Left kidney (tissue), 2 donors: ENCODE measurements around the gene TRAF3. TPM values are rescaled to one million over a fixed set of nuclear protein-coding genes. Genes with fewer than 3 reads are reported as not detected.
"Not testable (repeated sequence)": the region's sequence is repeated elsewhere in the genome, so short reads cannot be mapped to it uniquely, and the experiment has no call there.

Source experiments
- DNase-seq: peaks from one replicate; pipeline ENCODE4 v3.0.0-alpha.2; 2013
- polyA plus RNA-seq: library from polyadenylated mRNA; unstranded; fragments of 120-200 nt; gene quantifications from one replicate; pipeline ENCODE4 v1.2.1, GENCODE V29; 2013; ENCODE audit not compliant: insufficient read length

TRAF3 gene
- polyA plus RNA-seq, 1 donor = 17.7 TPM

DNA sequence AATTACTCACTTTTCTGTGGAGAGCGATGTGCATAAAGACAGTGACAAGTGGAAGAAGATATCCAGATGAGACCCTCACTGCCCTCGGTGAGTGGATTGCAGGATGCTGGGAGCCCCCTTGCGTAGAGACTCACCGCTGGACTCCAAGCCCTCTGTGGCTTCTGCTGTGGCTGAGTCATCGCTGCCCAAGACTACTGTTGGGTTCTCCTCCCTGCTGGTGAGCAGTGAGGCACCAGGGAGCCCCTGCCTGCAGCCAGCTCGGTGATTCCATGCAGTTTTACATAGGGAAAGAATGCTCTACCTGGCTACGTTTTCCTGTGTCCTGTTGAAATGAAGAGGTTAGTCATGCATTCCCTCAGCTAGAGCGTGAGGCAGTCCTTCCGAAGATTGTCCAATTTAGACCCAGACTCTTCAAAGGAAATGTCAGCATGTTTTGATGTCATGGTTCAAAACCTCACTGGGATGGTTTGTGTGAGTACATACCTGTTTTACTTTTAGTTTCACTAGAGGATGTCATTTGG lies 28.2 kb downstream of the TRAF3 start:
- DNase-seq = no peak

DNA sequence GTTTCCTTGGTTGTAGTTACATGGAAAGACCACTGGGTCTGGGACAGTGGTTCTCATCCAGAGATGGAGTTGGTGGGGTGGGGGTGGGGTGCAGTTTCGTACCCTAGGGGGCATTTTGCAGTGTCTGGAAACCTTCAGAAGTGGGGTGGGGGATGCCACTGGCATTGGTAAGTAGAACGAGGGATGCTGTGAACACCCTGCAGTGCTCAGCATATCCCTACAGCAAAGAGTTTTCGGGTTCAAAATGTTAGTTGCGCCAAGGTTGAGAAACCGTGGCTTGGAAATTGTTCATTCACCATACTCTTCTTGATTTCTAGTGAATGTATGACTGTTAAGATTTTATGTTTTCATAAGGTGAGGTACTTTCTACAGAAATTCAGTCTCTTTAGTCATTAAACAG lies 28.7 kb downstream of the TRAF3 start:
- no peak for DNase-seq

- no peak for DNase-seq
These were observed 29.2 kb downstream of the TRAF3 start for GRCh38 chr14:102806447-102806846.

DNA sequence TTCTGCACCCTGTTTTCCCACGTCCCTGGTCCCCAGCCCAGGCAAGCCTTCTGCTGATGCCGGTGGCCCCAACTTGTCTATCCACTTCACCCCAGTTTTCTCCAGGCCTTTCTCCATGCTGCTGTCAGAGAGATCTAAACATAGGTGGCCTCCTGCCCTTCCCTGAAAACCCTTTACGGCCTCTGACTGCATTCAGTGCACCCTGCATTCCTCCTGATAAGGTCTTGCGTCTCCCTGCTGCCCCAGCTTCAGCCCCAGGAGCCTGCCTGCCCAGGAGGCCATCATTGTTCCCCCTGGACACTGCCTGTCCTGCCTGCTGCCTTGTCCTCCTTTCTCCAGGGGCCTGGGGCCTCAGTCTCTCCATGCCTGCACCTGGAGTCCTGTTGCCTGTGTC lies 29.8 kb downstream of the TRAF3 start:
- no peak for DNase-seq

- no peak for DNase-seq
These were observed 32.6 kb downstream of the TRAF3 start for GRCh38 chr14:102809870-102810269.

DNA sequence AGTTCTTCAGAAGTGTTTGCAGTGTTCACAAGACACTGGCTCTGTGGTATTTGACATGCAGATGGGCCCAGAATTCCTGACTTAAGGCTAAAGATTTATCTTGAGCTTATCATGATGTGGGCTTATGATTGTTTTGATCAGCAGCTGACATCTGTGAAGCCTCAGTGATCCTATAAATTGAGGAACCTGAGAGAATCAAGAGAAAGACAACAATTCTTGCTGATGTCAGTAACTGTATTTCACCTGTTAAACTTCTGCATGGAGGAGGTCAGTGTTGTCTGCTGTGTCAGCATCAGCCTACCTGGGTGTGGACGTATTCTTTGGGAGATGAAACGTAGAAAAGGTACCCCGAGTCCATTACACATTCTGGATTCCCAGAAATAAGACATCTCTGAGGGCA lies 33.3 kb downstream of the TRAF3 start:
- no peak for DNase-seq

DNA sequence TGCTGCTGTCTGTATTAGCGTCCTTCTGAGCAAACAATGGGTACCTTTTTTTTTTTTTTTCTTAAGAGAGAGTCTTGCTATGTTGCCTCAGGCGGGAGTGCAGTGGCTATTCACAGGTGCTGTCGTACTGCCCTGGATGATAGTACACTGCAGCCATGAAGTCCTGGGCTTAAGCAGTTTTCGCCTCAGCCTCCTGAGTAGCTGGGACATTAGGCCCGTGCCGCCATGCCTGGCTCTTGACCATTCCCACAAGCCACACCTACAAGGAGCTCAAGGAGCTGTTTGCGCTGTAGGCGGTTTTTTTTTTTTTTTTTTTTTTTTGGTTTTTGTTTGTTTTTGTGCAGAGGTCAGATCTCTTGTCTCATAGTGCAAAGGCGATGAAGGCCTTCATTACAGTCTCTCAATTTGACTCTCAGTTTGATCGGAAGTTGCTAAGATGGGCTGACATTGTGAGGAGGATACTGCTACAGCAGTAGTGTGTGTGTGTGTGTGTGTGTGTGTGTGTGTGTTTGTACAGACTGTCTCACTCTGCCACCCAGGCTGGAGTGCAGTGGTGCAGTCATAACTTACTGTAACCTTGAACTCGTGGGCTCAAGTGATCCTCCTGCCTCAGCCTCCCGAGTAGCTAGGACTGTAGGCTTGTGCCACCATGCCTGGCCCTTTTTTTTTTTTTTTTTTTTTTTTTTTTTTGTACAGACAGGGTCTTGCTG lies 34.2 kb downstream of the TRAF3 start:
- DNase-seq = no peak

- DNase-seq = no peak
These were observed 34.7 kb downstream of the TRAF3 start for GRCh38 chr14:102811971-102812370.

DNA sequence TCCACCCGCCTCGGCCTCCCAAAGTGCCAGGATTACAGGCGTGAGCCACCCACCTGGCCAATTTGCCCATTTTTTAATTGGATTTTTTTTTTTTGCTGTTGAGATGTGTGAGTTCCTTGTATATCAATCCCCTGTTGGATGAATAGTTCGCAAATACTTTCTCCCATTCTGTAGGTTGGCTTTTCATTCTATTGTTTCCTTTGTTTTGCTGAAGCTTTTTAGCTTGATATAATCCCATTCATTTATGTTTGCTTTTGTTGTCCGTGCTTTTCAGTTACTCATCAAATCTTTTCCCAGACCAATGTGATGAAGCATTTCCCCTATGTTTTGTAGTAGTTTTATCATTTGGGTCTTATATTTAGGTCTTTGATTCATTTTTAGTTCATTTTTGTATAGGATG lies 36.4 kb downstream of the TRAF3 start:
- DNase-seq = no peak

GRCh38 chr14:102817318-102817717 lies 40.1 kb downstream of the TRAF3 start:
- no peak for DNase-seq

GRCh38 chr14:102817942-102818940 lies 41.0 kb downstream of the TRAF3 start:
- DNase-seq = no peak

DNA sequence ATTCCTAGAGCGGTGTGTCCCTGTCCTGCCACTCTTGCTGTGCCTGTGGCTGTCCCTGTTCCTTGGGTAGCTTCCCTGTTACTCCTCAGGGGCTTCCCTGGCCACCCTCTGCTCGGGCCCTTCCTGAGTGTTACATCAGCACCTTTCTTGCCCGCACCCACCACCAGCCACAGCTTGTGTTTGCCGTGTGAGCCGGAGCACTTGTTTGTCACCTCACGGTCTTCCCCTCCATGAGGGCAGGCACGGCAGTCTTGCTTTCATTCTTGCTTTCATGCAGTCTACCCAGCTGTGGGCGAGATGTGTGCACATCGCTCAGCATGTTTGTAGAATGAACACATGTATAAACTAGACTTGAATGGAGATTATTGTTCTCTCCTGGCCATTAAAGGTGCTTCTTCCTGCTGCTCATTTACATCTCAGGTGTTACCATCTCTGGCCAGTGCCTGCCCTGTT lies 42.0 kb downstream of the TRAF3 start:
- no peak for DNase-seq

- no peak for DNase-seq
These were observed 42.6 kb downstream of the TRAF3 start for GRCh38 chr14:102819747-102820330.

DNA sequence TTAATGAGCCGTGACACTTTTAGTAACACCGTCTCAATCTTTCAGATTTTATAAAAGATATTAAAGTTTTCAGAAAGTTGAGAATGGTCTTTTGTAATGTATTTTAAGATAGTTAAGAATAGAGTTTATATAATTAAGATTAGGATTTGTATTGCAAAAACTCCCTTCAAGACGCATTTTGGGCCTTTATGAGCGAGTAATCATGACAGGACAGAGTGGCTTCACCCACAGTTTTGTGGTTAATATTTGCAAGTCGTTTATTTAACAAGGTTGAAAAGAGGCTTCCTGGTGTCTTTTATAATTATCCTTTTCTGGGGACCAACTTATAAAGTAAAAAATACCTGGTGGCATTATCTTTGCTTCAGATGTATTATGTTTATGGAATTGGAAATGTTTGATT lies 44.0 kb downstream of the TRAF3 start:
- no peak for DNase-seq

GRCh38 chr14:102822311-102822863 lies 45.1 kb downstream of the TRAF3 start:
- no peak for DNase-seq

DNA sequence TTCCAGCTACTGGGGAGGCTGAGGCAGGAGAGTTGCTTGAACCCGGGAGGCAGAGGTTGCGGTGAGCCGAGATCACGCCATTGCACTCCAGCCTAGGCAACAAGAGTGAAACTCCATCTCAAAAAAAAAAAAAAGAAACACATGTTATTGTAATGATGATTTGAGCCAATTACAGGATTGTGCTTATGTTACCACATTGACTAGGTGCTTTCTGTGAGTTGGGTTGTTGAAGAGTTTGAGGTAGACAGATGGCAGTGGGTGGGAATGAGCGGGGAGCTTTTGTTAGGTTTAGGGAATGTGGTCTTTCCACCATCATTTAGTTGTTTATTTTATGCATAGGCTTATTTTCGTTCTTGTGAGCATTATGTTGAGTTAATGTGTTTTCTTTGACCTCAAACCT lies 45.6 kb downstream of the TRAF3 start:
- DNase-seq = not testable (repeated sequence)

DNA sequence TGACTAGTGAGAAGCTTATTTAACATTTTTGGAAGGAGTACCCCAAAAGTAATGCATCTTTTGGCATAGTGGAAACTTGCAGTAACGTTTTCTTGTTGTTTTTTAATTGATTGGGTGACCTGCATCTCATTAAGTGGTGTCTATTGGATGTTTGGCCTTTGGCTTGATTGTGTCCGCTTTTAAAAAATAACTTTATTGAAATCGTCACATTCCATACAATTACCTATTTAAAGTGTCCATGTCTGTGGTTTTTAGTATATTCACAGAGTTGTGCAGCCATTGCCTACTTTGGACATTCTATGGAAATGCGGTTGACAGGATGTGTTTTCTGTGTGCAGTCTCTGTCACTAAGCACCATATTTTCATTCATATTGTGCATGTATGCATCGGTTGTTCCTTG lies 46.3 kb downstream of the TRAF3 start:
- no peak for DNase-seq

- DNase-seq = no peak
These were observed 47.6 kb downstream of the TRAF3 start for GRCh38 chr14:102824832-102825231.

GRCh38 chr14:102825307-102826095 lies 48.3 kb downstream of the TRAF3 start:
- DNase-seq = no peak

- DNase-seq = no peak
These were observed 48.9 kb downstream of the TRAF3 start for GRCh38 chr14:102826161-102826560.
